ENCODE data around the gene ZFP69. TPM values are rescaled to one million over a fixed set of nuclear protein-coding genes. Genes with fewer than 3 reads are reported as not detected.

The ZFP69 gene
- 2.4 and 4.6 TPM in 2 replicates for total RNA-seq

GRCh38 chr1:40476924-40477677 lies at the start of gene ZFP69:
Gene ZFP69, plus strand, starts transcription at chr1:40477290. Its CDS starts 2,072 bp downstream, at chr1:40479362.

DNA sequence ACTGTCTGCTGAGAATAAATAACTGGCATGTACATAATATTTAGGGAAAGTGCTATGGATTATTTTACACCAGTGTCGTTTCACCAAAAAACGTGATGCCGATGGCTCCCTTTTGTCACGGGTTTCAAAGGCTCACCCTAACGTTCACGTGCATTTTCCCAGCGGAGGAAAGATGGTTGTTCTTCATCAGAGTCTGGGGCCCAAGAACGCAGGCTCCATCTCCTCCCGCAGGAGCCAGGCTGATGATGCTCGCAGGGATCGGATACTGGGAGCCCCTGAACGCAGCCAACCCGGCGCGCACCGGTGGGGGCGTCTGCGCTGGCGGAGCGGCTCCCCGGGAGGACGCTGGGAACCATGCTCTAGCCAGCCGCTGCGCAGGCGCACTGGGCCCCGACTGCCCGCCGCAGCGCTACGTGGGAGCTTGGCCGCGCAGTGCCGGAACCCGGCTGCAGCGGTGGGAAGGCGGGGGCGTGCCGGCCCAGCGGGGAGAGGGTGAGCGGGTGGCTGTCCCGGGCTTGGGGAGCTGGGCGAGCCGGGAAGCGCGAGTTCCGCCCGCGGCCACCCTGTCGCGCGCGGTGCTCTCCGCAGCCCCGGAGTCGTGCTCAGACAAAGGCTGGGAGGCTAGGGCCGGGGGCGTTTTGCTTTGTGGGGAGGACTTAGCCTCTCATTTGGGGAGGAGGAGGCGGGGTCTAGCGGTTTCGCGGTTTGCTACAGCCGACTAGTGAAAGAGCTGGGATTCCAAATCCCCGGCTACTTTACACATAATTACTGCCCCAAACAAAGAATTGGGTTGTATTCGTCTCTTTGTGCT lies 27.2 kb upstream of the ZFP69 start, which contains the start of gene ZFP69B:
Gene ZFP69B, plus strand, starts transcription at position 793 of the 811 bp plus-strand sequence. CDS start 486 bp downstream, outside the sequence.

GRCh38 chr1:40508375-40509341 lies 31.6 kb downstream of the ZFP69 start, which contains the start of gene EXO5:
Gene EXO5, plus strand, starts transcription at chr1:40508767. Its CDS starts 5,778 bp downstream, at chr1:40514545.

GRCh38 chr1:40531381-40532061 lies 54.4 kb downstream of the ZFP69 start, which contains the start of gene ZNF684:
Gene ZNF684, plus strand, starts transcription at chr1:40531637. Its CDS starts 1,530 bp downstream, at chr1:40533167.

Other genes with a start within 250 kb of the ZFP69 start
- not detected in 2 replicates for gene TMCO2, start 229.4 kb upstream of the ZFP69 start, total RNA-seq
- 88.1 and 93.3 TPM in 2 replicates for gene ZMPSTE24, start 219.1 kb upstream of the ZFP69 start, total RNA-seq
- 0.71 and 1.0 TPM in 2 replicates for gene COL9A2, start 160.0 kb upstream of the ZFP69 start, total RNA-seq
- gene SMAP2, start 103.6 kb upstream of the ZFP69 start, total RNA-seq: 8.2 and 12.2 TPM in 2 replicates
- 4.4 and 5.2 TPM in 2 replicates for gene ZFP69B, start 26.8 kb upstream of the ZFP69 start, total RNA-seq
- 4.8 and 8.0 TPM in 2 replicates for gene EXO5, start 31.5 kb downstream of the ZFP69 start, total RNA-seq
- gene ZNF684, start 54.3 kb downstream of the ZFP69 start, total RNA-seq: 1.8 and 2.1 TPM in 2 replicates
- gene RIMS3, start 188.4 kb downstream of the ZFP69 start, total RNA-seq: 0.68 and 2.7 TPM in 2 replicates
- 25.3 and 38.5 TPM in 2 replicates for gene NFYC, start 214.4 kb downstream of the ZFP69 start, total RNA-seq